CD4-positive, alpha-beta T cell treated with Interleukin-17A for 1 hour (primary cell): ENCODE measurements around the gene CASKIN2.
A peak's percentile ranks its signal among the peaks of the same experiment; 100 is the strongest.

ENCODE experiments used
- DNase-seq: peaks from one replicate; pipeline ENCODE4 v3.0.0-alpha.2; 2020

CASKIN2 gene

DNA sequence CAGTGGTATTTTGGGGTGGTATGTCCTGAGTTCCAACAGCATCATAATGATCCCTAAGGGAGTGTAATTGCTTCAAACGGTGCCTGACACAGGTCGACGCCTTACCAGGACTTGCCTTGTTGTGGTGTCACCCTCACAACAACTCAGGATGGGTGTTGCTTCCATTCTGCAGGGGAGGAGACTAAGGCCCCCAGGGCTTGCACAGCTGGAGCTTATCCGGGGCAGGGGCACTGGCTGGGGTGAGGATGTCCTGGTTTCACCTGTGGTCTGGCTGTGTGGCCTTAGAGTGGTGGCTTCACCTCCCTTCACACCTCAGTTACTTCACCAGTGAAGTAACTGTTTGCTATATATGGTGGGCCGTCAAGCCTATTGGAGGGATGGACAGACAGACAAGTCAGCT is 33.5 kb upstream of the CASKIN2 start:
- no peak for DNase-seq

DNA sequence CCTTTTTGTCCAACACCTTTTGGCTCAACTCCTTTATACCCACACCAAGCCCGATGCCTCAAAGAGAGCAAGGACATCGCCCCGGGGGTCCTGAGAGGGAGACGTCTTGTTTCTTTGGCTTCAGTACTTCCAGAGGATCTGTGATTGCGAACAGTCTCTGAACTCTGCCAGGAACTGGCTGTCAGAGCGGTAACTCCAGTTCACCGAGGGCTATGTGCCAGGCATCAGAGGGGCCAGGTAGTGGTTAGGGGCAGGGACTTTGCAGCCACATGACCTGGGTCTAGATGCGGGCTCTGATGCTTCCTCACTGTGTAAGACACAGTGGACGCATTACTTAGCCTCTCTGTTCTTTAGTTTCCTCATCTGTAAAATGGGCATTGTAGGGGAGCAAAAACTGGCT is 31.8 kb upstream of the CASKIN2 start:
- DNase-seq = no peak

DNA sequence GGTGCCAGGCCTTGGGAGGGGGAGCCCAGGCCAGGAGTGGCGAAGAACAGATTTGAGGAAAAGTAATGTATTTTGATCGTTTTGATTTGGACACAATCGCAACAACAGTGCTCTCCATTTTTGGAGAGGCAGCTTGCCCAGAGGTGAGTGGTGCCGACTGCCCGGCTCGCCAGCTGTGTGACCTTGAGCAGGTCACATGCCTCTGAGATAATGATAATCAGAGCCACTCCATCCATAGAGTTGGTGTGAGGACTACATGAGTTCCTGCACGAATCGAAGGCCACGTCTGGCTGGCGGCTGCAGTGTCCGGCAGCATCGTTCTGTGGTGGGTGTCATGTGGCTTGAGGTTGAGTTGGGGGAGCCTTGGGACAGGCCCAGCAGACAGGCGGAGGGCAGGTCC is 30.8 kb upstream of the CASKIN2 start:
- no peak for DNase-seq

DNA sequence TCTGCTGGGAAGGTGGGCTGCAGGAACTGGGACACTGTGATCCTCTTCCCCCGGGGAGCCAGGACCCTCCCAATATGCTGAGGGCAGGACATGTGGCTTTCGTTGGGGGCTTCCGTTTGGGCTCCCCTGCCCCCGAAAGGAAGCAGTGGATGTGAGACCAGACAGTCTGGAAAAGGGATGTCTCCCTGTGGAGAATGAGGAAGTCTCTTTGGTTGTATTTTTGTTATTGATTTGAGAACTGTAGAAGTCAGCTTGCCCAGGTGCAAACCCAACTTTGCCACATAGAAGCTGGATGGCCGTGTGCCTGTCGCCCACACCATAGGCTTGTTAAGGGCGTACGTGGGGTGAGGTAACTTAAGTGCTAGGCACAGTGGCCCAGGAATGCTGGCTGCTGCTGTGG is 28.9 kb upstream of the CASKIN2 start:
- DNase-seq = no peak

DNA sequence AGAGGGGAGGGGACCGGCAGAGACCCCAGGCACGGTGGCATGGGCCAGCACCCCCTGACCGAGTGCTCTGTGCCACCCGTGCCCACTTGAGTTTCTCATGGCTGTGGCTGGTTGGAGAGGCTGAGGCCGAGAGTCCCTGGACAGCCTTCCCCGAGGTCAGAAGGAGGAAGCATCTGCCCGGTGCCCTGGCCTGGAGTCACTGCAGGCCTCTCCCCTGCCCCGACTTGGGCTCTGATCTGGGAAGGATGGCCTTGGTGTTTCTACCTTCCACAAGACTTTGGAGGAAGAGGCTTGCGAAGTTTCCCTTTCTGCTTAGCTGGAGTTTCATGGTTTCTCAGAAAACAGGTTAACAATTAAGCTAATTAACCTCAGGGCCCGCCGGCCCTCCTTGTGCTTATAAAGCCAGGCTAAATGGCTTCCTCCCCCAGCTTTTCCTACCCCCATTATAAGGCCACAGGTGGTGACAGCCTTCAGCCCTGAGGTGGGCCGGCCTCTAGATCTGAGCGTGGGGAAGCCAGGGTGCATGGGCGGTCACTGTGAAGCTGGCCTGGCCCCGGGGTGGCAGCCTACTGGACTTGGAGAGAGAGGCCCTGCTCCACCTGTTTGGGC is 27.5 kb upstream of the CASKIN2 start:
- no peak for DNase-seq

DNA sequence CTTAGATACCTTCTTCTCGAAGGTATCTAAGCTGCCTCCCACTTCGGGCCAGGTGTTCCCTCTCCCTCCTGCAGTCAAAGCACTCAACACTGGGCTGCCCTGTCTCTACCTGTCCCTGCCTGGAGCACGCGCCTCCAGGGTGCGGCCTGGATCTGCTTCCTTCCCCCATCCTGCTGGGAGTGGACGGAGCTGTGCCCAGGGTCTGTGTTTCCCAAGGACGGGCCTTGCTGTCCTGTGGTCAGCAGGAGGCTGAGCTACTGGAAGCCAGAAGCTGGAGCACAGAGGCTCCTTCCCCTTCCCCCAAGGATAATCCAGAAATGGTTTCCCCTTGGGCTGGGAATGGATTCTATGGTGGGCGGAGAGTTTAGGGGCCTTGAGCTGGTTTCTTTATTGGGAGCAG is 26.9 kb upstream of the CASKIN2 start:
- no peak for DNase-seq

DNA sequence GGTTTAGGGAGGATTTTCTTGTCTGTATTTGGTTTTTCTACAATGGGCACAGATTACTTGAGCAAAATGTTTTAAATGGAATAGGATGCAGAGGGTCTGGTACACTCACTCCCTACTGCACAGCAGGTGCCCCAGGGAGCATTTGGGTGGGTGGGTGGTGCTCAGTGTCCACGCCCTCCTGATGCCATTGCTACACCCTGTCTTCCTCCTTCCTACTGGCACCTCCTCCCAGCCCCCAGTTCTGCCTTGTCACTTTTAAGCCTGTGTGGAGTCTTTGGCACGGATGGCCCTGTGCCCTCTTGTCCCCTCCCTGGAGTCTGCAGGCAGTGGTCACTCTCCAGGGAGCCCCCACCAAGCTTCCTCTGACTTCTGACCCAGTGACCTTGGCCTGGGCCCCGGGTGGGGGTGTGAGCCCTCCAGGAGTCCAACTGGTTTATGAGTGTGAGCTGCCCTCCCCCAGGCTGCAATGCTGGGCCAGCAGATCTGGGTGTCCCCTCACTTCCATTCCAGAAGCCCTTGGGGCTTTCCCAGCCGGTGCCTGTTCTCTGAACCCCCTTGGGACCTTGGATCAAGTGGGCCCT is 25.7 kb upstream of the CASKIN2 start:
- no peak for DNase-seq

DNA sequence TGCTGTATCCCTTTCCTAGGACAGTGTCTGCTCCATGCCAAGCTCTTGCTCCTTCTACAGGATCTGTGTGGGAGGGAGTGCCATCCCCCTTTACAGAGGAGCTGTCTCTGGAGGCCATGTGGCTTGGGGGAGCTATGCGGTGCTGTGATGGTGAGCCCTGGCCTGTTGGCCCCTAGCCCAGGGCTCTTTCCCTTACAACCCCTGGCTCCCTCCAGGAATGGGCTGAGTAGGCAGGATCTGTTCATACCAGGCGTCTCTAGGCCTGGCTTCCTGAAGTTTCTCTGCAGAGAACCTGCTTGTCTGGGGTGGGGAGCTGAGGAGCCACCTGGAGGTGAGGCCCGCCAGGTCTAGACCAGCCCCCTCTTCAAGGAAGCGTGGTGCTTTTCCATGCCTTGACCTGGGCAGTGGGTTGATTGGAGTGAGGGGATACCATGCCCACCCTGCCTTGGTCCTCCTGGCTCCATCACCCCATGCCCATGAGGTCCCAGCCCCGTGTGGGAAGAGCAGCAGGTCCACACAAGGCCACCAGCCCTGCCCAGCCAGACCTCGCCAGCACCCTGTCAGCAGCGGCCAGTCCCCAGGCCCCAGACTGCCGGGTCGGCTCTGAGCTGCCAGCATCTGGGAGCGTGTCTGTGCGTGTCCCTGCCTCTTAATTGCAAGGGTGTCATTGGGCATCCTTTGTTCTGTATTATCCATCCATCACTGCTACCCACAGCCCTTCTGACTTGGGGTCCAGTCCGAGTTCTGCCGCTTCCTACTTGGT is 24.8 kb upstream of the CASKIN2 start:
- DNase-seq = no peak

DNA sequence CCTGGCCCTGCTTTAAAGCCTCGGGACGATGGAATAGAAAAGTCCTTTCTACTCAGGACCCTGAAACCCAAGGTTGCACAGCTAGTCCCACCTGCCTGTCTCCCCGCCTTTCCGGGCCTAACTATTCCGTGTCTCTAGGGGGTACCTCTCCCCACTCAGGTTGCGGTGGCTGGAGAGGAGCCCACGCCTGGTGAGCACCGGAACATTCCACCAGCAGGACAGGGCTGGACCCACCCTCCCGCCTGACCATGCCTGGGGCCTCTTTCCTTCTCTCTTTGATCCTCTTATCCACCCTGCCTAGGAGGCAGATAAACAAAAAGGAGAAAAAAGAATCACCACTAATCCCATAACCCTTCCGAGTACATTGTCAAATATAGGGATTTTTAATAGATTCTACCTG is 21.0 kb upstream of the CASKIN2 start:
- no peak for DNase-seq

DNA sequence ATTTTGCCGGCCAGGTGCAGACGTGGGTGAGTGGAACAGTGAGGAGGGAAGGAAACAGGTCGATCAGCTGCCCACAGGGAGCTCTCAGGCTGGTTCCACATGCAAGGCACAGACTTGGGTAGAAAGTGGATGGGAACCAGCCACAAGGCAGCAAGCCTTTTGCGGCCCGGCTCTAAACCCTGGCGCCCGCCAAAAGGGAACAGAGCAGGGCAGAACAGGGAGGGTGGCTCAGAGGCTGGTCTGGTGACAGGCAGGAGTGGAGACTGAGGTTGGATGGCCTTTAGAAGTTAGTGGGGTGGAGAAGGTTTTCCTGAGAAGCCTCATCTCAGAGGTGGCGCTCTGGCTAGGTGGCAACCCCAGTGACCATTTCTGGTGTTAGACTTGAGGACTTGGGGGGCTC is 20.5 kb upstream of the CASKIN2 start:
- no peak for DNase-seq

DNA sequence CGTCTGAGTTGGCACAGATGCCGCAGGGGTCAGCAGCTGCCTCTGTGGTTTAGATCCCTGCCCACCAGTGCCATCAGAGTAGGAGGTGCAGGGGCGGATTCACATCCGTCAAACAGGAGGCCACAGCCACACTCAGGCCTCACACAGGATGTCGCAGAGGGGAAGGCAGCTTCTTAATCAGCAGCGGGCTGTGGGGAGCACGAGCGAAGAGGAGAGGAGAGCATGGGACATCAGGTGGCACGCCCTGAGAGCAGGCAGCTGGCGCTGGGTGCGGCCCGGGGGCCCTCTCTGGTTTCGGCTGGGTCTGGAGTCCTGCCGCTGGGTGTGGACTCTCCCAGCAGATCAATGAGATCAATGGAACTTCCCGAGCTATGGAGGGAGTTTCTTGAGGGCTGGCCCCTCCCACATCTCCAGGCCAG is 19.8 kb upstream of the CASKIN2 start:
- peak; percentile 72 for DNase-seq

DNA sequence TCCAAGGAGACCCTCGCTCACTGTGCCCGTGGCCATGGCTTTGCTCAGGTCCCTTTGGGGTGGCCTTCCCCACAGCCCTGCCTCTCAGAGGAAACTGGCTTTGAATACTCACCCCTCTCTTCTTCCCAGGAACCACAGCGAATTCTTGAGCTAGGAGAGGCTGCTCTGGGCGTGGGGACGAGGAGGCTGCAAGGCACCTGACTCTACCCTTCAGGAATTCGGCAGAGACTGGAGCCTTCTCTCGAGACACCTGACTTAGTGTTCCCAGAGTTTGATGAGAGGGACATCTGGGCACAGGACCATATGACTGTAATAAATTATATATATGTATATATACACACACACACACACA is 16.4 kb upstream of the CASKIN2 start:
- no peak for DNase-seq

DNA sequence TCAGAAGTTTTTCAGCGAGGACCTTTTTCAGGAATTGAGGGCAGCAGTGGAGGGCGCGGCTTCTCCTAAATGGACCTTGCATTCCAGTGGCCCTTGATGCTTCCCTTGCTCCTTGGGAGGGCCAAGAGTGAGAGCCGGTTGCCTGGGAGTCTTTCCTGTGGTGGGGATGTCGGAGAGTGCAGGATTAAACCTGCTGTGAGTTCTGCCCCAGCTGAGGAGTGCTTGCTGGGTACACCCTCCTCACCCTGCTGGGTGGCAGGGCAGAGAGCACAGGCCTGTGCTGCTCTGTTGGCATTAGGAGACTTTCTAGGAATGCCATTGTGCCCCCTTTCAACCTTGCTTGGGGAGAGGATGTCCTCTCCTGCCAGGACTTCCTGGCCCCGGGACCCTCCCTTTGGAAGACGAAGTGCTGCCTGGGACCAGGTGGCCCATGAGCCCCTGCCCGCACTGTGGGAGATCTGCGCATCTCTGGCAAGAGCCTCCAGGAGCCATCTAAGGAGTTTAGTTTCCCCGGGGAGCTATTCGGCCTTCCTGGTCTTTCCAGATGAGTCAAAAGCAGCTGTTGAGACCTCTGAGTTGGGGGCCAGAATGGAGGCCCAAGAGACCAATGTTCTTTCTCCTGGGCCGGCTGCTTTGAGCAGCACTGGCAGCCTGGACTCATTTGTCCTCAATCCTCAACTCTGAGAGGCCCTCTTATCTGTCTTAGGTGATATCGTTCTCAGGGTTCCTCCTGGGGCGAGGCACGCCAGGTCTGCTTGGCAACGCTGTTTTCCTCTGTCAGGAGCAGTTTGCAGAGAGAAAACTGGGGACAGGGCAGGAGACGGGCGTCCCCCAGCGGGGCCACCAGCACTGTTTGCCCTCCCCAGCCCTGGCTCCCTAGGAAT is 15.7 kb upstream of the CASKIN2 start:
- DNase-seq = no peak

DNA sequence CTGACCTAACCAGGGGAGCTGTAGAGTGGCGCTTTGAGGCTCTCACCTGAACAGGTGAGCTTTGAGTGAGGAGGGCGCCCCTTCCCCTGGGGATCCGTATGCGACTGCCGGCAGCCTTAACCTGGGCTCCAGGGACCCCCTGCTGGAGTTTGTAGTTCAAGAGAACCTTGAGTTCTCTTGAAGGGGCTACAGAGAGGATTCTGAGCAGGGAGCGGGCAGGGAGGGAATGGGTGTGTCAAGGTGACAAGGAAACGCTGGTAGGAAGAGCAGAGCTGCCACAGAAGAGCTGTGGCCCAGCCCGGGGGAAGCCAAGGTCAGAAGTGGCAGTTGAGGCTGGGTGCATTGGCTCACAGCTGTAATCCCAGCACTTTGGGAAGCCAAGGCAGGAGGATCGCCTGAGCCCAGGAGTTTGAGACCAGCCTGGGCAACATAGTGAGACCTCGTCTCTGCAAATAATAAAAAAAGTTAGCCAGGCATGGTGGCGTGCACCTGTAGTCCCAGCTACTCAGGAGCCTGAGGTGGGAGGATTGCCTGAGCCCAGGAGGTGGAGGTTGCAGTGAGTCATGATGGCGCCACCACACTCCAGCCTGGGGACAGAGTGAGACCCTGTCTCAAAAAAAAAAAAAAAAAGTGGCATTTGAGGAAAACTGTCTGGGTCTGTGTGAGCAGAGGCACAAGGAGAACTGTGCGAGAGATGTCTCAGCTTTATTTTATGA is 11.4 kb upstream of the CASKIN2 start:
- no peak for DNase-seq

DNA sequence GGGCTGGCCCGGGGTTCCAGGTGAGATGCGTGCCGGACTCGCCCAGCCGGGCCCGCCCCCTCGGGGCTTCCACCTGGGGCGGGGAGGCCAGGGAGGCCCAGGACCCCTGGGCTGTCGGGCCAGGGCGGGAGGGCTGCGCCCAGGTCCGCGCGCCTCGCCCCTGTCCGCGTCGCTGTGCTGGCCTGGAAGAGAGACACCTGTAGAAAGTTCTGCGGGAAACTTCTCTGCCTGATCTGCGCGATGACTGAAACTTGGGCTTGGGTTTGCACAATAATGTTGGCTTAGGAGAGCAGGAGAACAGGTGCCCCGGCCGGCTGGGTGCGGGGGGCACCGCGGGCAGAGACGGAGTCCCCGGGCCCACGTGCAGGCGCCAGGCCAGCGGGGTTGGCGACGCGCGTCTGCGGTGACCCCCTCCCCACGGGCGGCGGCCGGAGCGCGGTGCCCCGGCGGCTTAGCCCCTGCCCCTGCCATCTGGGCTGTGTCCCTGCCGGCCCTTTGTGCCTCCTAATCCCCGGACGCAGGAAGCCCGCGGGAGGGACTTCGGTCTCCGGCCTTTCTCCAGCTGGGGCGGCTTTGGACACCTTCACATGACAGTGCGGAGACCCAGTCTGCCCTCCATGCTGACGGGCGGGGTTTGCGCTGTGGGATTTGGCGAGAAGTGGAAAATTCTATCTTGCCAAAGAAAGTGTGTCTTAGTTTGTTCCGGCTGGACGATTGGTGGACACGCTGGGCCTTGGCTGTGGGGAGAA is 10.6 kb upstream of the CASKIN2 start:
- no peak for DNase-seq

DNA sequence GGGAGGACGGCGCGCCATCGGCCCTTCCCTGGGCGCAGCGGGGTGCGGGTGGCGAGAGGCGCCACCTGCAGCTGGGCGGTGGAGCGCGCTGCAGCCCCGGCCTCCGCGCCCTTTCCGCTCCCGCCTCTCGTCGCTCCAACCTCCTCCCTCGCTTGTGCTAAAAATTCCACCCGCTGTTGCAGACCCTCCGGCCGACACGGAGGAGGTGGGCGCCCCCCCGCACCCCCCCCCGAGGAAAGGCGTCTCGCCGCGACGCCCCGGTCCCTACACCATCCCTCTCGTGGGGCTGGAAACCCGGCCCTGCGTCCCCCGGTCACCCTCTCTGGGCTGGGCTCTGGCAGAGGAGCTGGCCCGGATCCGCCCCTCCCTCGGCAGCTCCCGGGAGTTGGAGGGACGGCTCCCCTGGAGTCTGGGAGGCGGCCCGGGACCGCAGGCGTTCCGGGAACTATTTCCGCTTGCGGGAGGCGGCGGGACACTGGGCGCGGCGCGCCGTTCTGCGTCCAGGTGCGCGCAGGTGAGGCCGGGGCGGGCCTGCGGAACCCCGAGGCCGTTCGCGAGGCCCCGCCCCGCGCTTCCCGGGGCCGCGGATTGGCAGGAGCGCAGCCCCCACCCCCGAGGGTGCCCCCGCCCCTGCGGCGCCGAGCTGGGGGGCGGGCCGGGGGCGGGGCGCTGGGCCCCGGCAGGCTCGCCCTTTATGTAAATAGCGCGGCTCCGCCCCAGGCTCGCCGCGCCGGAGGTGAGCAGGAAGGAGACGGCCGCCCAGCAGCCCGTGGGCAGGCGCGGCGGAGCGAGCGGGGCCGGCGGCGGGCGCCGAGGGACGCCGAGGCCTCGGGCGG is 9.9 kb upstream of the CASKIN2 start, which contains the start of gene LLGL2:
Gene LLGL2, plus strand, starts transcription at position 728 of the 836 bp plus-strand sequence. CDS start 17,730 bp downstream, outside the sequence.
- DNase-seq = peak; percentile 88

DNA sequence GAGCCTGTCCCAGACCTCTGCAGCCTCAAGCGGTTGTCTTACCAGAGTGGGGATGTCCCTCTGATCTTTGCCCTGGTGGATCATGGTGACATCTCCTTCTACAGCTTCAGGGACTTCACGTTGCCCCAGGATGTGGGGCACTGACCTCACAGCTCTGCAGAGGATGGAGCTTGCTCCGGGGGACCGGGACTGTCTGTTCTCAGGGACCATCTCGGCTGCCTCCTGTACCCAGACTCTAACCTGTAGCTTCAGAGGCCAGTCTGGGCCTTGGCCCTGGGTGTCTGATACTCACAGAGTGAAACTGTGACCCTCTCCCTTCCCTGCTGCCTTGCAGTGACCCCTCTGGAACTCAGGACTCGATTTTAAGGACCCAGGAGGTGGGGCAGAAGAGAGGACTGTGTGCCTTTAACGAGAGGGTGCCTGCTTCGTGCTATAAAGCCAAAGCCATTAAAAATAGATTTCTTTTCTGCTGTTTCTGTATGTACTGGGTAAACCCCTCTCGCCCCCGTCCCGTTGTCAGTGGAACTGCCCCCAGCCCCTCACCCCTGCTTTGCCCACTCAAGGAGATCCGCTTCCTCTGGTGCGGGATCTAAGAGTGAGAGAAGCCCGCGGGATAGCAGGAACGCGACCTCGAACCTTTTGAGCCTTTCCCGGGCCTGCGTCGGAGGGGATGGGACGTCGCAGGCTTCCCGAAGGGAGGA is 9.1 kb upstream of the CASKIN2 start:
- DNase-seq = peak; percentile 6

DNA sequence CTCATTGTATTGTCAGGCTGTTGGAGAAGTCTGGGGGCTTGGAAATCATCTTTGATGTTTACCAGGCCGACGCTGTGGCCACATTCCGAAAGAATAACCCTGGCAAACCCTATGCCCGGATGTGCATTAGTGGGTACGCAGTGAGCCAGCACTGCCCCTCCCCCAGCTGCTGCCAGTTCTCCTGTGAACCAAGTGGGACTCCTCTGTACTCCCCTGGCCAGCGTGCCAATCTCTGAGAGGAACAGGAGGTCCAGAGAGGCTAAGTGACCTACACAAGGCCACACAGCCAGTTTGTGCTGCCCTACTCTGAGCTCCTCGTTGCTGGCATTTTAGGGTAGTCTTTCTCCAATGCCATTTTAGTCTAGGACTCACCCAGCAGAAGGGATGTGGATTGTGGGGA is 8.3 kb upstream of the CASKIN2 start:
- DNase-seq = no peak

DNA sequence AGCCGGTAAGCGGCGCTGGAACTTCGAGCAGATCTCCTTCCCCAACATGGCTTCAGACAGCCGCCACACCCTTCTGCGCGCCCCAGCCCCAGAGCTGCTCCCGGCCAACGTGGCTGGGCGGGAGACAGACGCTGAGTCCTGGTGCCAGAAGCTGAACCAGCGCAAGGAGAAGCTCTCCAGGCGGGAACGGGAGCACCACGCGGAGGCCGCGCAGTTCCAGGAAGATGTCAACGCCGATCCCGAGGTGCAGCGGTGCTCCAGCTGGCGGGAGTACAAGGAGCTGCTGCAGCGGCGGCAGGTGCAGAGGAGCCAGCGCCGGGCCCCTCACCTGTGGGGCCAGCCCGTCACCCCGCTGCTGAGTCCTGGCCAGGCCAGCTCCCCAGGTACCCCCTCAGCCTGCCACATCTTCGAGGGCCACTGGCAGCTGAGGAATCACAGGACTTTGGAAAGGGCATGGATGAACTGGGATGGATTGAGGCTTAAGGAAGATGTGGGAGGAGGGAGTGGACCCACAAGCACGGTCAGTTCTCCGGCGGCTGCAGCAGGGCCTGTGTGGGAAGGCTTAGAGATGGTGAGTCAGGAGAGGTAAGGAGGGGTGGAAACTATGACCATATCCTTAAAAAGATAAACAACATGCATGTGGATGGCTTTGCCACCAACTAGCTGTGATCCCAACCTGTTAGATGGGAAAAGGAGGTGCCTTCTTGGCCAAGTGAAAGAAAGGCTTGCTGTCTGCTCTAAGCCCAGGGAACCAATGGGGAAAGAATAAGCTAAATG is 6.8 kb upstream of the CASKIN2 start:
- DNase-seq = no peak

DNA sequence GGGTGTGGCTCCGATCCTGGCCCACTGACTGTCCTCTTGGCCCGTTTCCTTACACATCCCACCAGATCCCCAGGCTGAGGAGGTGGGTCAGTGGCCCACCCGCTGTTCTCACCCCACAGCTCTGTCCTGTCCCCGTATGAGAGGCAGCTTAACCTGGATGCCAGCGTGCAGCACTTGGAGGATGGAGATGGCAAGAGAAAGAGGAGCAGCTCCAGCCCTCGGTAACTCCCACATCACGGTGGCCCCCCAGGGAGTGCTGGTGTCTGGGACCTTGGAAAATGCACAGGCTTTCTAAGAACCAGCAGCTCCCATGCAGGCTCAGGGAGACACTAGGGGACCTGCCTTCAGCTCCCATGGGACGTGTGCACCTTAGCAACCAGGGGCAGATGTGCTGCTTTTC is 6.0 kb upstream of the CASKIN2 start:
- DNase-seq = no peak
